Liver (tissue), 9 donors: ENCODE results near the gene MAGEC2. TPM values are rescaled to one million over a fixed set of nuclear protein-coding genes. Genes with fewer than 3 reads are reported as not detected.

Experiments used
- DNase-seq: peaks from one replicate; pipeline ENCODE4 v3.0.0-alpha.2; 2017; ENCODE audit warnings: low spot score
- H3K27ac ChIP-seq, 2 donors: one replicate each; pipeline ENCODE4 v1.7.0; 2013; ENCODE audit warnings: inconsistent platforms in 2 of 2, low read length in 2 of 2, control low read depth in 1 of 2, low read depth in 1 of 2, mild to moderate bottlenecking in 1 of 2
- H3K27me3 ChIP-seq, 4 donors: one replicate each; pipeline versions ENCODE4 v1.6.1 to v1.7.0; 2013; ENCODE audit warnings: low read length in 3 of 4, inconsistent platforms in 1 of 4, mild to moderate bottlenecking in 1 of 4, moderate library complexity in 1 of 4; ENCODE audit not compliant: control insufficient read depth in 4 of 4, insufficient read depth in 4 of 4
- H3K36me3 ChIP-seq, 4 donors: one replicate each; pipeline versions ENCODE4 v1.6.1 to v1.7.0; 2013; ENCODE audit warnings: low read length in 3 of 4, mild to moderate bottlenecking in 3 of 4, low read depth in 1 of 4, moderate library complexity in 1 of 4; ENCODE audit not compliant: control insufficient read depth in 4 of 4, insufficient read depth in 3 of 4
- H3K4me1 ChIP-seq, 4 donors: one replicate each; pipeline versions ENCODE4 v1.6.1 to v1.7.0; 2013; ENCODE audit warnings: low read length in 3 of 4, mild to moderate bottlenecking in 3 of 4, moderate library complexity in 1 of 4; ENCODE audit not compliant: control insufficient read depth in 4 of 4, insufficient read depth in 4 of 4
- H3K4me3 ChIP-seq, 3 donors: one replicate each; pipeline versions ENCODE4 v1.6.1 to v1.7.0; 2013; ENCODE audit warnings: low read length in 3 of 3, control low read depth in 1 of 3, low read depth in 1 of 3, mild to moderate bottlenecking in 1 of 3
- H3K9ac ChIP-seq, 2 donors: one replicate each; pipeline ENCODE4 v1.7.0; 2013; ENCODE audit warnings: low read length in 2 of 2, mild to moderate bottlenecking in 2 of 2, moderate library complexity in 2 of 2, control low read depth in 1 of 2, low read depth in 1 of 2
- H3K9me3 ChIP-seq, 4 donors: one replicate each; pipeline versions ENCODE4 v1.6.1 to v1.7.0; 2013; ENCODE audit warnings: low read length in 3 of 4; ENCODE audit not compliant: control insufficient read depth in 4 of 4
- EGR1 ChIP-seq, 2 donors: IDR thresholded peaks; 2 replicates each; pipeline ENCODE4 v1.6.1; 2016 to 2018; ENCODE audit warnings: antibody characterized with exemption in 2 of 2, low read depth in 2 of 2
- FOXA1 ChIP-seq: IDR thresholded peaks from 2 replicates; pipeline ENCODE4 v1.6.1; 2016; ENCODE audit warnings: antibody characterized with exemption
- FOXA2 ChIP-seq: IDR thresholded peaks from 2 replicates; pipeline ENCODE4 v1.6.1; 2016; ENCODE audit warnings: antibody characterized with exemption
- GABPA ChIP-seq, 2 donors: IDR thresholded peaks in 1 of 2; conservative IDR thresholded peaks in 1 of 2; 2 replicates each; pipeline ENCODE4 v1.6.1; 2016; ENCODE audit warnings: antibody characterized with exemption in 2 of 2, mild to moderate bottlenecking in 1 of 2, moderate library complexity in 1 of 2
- HNF4A ChIP-seq, 2 donors: conservative IDR thresholded peaks; 2 replicates each; pipeline ENCODE4 v1.6.1; 2016; ENCODE audit warnings: antibody characterized with exemption in 2 of 2, mild to moderate bottlenecking in 2 of 2
- HNF4G ChIP-seq: IDR thresholded peaks from 2 replicates; pipeline ENCODE4 v1.6.1; 2016; ENCODE audit warnings: antibody characterized with exemption
- JUND ChIP-seq, 2 donors: IDR thresholded peaks; 2 replicates each; pipeline ENCODE4 v1.6.1; 2016; ENCODE audit warnings: antibody characterized with exemption in 2 of 2
- MAX ChIP-seq: IDR thresholded peaks from 2 replicates; pipeline ENCODE4 v1.6.1; 2016; ENCODE audit warnings: antibody characterized with exemption
- NR2F2 ChIP-seq: IDR thresholded peaks from 2 replicates; pipeline ENCODE4 v1.6.1; 2016; ENCODE audit warnings: antibody characterized with exemption
- RAD21 ChIP-seq, 2 donors: IDR thresholded peaks; 2 replicates each; pipeline ENCODE4 v1.6.1; 2016; ENCODE audit warnings: antibody characterized with exemption in 2 of 2, mild to moderate bottlenecking in 2 of 2
- REST ChIP-seq: IDR thresholded peaks from 2 replicates; pipeline ENCODE4 v1.6.1; 2016; ENCODE audit warnings: antibody characterized with exemption, mild to moderate bottlenecking
- RXRA ChIP-seq, 2 donors: IDR thresholded peaks; 2 replicates each; pipeline ENCODE4 v1.6.1; 2017 to 2018; ENCODE audit warnings: antibody characterized with exemption in 2 of 2, mild to moderate bottlenecking in 1 of 2
- SP1 ChIP-seq: IDR thresholded peaks from 2 replicates; pipeline ENCODE4 v1.6.1; 2018; ENCODE audit warnings: antibody characterized with exemption, mild to moderate bottlenecking
- TAF1 ChIP-seq: conservative IDR thresholded peaks from 2 replicates; pipeline ENCODE4 v1.6.1; 2016; ENCODE audit warnings: antibody characterized with exemption, mild to moderate bottlenecking
- YY1 ChIP-seq: IDR thresholded peaks from 2 replicates; pipeline ENCODE4 v1.6.1; 2016; ENCODE audit warnings: antibody characterized with exemption, mild to moderate bottlenecking
- WGBS: extraction: QIAGEN DNeasy Blood & Tissue Kit; methylation state at CpG from one replicate; pipeline ENCODE4 v1.1.7; 2013; 5-methylcytosine and 5-hydroxymethylcytosine counted together
- polyA plus RNA-seq, 2 donors: library from polyadenylated mRNA; stranded (reverse) in 1 of 2; unstranded in 1 of 2; fragments of 200-250 nt in 1 of 2; fragments of >200 nt in 1 of 2; fragmentation: Nextera tagmentation in 1 of 2; extraction: Ambion mirVana in 1 of 2; gene quantifications; one replicate each; pipeline versions ENCODE4 v1.2.1 to v1.2.3, GENCODE V29; 2013 to 2015
- total RNA-seq, 2 donors: library from RNA; depleted of rRNA; stranded (reverse); fragments of >200 nt; gene quantifications; one replicate each; pipeline ENCODE4 v1.2.3, GENCODE V29; 2014
- TF ChIP-seq, protein P1 (sequence below): IDR thresholded peaks from 2 replicates; pipeline ENCODE4 v1.6.1; 2016; ENCODE audit warnings: antibody characterized with exemption
- TF ChIP-seq, protein P2 (sequence below): IDR thresholded peaks from 2 replicates; pipeline ENCODE4 v1.6.1; 2016; ENCODE audit warnings: antibody characterized with exemption
- TF ChIP-seq, protein P3 (sequence below): fragments of 150-350 bp; IDR thresholded peaks from 2 replicates; pipeline ENCODE4 v1.5.1; 2017; ENCODE audit warnings: improper control_type of control experiment, low read depth, low read length; ENCODE audit not compliant: missing input control
- donor health status: healthy.
- donor health status: healthy.
- donor health status: healthy.
- donor health status: healthy.
- donor health status: healthy.

Gene MAGEC2
- total and polyA plus RNA-seq, 4 donors, result not detected

DNA sequence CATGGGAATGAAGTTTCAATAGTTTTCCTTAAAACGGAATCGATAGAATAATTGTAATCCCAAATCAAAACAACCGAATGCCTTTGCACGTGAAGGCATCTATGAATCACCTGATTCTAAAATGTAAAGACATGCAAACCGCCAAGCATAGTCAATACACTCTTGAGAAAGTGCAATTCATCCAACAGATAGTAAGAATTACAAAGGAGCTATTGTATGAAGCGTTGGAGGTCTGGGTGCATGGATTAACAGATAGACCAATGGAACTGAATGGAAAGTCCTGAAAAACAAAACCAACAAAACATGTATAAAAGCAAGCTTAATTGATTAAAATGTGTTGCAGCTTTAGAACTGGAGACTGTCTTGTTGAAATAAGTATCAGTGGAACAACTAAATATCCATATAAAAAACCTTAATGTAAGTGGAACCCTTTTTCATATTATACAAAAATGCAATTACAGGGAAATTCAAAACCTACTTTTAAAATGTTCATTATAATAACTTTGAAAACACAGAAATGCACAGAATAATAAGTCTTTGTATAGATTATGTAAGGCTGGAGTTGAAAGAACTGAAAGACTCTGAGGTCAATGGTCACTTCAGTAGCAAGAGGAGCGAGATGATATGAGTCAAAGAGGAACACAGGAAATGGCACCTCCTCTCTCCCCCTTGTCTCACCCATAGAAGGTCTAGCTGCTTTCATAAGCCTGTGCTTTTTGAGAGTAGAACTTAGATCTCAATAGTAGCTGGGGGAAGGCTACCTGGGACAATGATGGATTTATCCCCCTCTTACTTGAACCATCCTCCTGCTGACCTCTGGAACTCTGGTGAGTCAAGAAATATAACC is 20.1 kb downstream of the MAGEC2 start:
- 78% methylated on average over 7 of the region's 7 CpGs for WGBS
- no peak for TF ChIP-seq YY1
- TF ChIP-seq RXRA (IDR thresholded peaks at IDR 0.05), result no peak
- no peak for TF ChIP-seq HNF4G
- no peak for TF ChIP-seq HNF4A (conservative IDR thresholded peaks at IDR 0.05)
- no peak for TF ChIP-seq REST
- TF ChIP-seq JUND (IDR thresholded peaks at IDR 0.05), result no peak
- no peak for TF ChIP-seq GABPA (IDR thresholded peaks at IDR 0.05 in 1 of 2, conservative IDR thresholded peaks at IDR 0.05 in 1 of 2)
- no peak for TF ChIP-seq NR2F2
- no peak for TF ChIP-seq TAF1
- no peak for TF ChIP-seq MAX
- TF ChIP-seq, protein P1, sequence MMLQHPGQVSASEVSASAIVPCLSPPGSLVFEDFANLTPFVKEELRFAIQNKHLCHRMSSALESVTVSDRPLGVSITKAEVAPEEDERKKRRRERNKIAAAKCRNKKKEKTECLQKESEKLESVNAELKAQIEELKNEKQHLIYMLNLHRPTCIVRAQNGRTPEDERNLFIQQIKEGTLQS, result no peak
- TF ChIP-seq EGR1 (IDR thresholded peaks at IDR 0.05; ENCODE audit: low read depth in 2 of 2), result no peak
- no peak overlapping the region for H3K4me3 ChIP-seq

DNA sequence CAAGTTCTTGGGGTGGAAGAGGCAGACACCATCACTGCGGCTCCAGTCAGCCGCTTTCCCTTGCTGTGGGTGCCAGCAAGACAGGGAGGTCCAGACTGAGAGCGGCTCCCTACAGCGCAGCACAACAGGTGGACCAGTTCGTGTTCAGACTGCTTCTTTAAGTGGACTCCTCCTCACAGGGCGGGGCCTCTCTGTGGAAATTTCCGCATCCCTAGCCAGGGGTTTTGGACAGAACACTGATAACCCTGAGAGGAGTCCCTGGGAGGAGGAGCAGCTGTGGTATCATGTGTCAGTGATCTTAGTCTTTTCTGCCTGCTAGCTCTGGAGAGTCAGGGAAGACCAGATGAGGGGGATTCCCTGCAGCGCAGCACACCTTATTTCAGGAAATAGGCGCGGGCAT is 48.5 kb downstream of the MAGEC2 start:
- Histone ChIP-seq H3K36me3 (no peaks in the 10 kb centered on the region), H3K9me3 (no peaks in the 10 kb centered on the region), H3K4me1 (no peaks in the 10 kb centered on the region), H3K27me3 (peaks cover 0 to 2% (median 0%) of the 10 kb centered on the region in 4 donors), H3K4me3 (no peak overlapping the region), H3K27ac (no peak overlapping the region), H3K9ac (no peak overlapping the region)
- WGBS, result 78% methylated on average over 10 of the region's 10 CpGs
- no peak for TF ChIP-seq HNF4G
- no peak for TF ChIP-seq FOXA1
- TF ChIP-seq YY1, result no peak
- no peak for TF ChIP-seq FOXA2
- no peak for TF ChIP-seq GABPA (IDR thresholded peaks at IDR 0.05 in 1 of 2, conservative IDR thresholded peaks at IDR 0.05 in 1 of 2)
- no peak for TF ChIP-seq TAF1
- TF ChIP-seq JUND (IDR thresholded peaks at IDR 0.05), result no peak
- TF ChIP-seq, protein P2, sequence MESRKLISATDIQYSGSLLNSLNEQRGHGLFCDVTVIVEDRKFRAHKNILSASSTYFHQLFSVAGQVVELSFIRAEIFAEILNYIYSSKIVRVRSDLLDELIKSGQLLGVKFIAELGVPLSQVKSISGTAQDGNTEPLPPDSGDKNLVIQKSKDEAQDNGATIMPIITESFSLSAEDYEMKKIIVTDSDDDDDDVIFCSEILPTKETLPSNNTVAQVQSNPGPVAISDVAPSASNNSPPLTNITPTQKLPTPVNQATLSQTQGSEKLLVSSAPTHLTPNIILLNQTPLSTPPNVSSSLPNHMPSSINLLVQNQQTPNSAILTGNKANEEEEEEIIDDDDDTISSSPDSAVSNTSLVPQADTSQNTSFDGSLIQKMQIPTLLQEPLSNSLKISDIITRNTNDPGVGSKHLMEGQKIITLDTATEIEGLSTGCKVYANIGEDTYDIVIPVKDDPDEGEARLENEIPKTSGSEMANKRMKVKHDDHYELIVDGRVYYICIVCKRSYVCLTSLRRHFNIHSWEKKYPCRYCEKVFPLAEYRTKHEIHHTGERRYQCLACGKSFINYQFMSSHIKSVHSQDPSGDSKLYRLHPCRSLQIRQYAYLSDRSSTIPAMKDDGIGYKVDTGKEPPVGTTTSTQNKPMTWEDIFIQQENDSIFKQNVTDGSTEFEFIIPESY, result no peak
- no peak for TF ChIP-seq HNF4A (conservative IDR thresholded peaks at IDR 0.05)
- TF ChIP-seq, protein P1, result no peak
- TF ChIP-seq REST, result no peak
- TF ChIP-seq SP1, result no peak
- TF ChIP-seq, protein P3, sequence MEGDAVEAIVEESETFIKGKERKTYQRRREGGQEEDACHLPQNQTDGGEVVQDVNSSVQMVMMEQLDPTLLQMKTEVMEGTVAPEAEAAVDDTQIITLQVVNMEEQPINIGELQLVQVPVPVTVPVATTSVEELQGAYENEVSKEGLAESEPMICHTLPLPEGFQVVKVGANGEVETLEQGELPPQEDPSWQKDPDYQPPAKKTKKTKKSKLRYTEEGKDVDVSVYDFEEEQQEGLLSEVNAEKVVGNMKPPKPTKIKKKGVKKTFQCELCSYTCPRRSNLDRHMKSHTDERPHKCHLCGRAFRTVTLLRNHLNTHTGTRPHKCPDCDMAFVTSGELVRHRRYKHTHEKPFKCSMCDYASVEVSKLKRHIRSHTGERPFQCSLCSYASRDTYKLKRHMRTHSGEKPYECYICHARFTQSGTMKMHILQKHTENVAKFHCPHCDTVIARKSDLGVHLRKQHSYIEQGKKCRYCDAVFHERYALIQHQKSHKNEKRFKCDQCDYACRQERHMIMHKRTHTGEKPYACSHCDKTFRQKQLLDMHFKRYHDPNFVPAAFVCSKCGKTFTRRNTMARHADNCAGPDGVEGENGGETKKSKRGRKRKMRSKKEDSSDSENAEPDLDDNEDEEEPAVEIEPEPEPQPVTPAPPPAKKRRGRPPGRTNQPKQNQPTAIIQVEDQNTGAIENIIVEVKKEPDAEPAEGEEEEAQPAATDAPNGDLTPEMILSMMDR, result no peak
- TF ChIP-seq MAX, result no peak
- TF ChIP-seq NR2F2, result no peak
- TF ChIP-seq RAD21 (IDR thresholded peaks at IDR 0.05), result no peak
- TF ChIP-seq RXRA (IDR thresholded peaks at IDR 0.05), result no peak
- TF ChIP-seq EGR1 (IDR thresholded peaks at IDR 0.05; ENCODE audit: low read depth in 2 of 2), result no peak
- DNase-seq, result no peak

More for the DNA sequence above, 20.1 kb downstream of the MAGEC2 start:
- Histone ChIP-seq H3K36me3 (no peaks in the 10 kb centered on the region), H3K9me3 (no peaks in the 10 kb centered on the region), H3K27me3 (peaks cover 0 to 3% (median 0%) of the 10 kb centered on the region in 4 donors), H3K4me1 (no peaks in the 10 kb centered on the region), H3K27ac (no peak overlapping the region), H3K9ac (no peak overlapping the region)
- DNase-seq, result no peak
